Activated T-cell treated with anti-CD3 and anti-CD28 coated beads, Interleukin-2, amount 50 U/mL, for 72 hours (primary cell): ENCODE results near the gene PSMA3. TPM values are rescaled to one million over a fixed set of nuclear protein-coding genes. Genes with fewer than 3 reads are reported as not detected.

Experiments used
- ATAC-seq, 2 donors: fragments of 150-1000 bp; cut with Tn5 transposase; replicated peaks in 1 of 2; 2 replicates each; pipeline ENCODE4 v1.10.0; 2021; ENCODE audit warnings: moderate library complexity in 2 of 2, mild to moderate bottlenecking in 1 of 2
- DNase-seq, 2 donors: peaks; one replicate each; pipeline ENCODE4 v3.0.0; 2021 to 2022; ENCODE audit warnings: mixed read lengths in 1 of 2
- H3K27ac Mint-ChIP-seq: one replicate; pipeline ENCODE4 v1.8.0; 2022; ENCODE audit warnings: mild to moderate bottlenecking, moderate library complexity, mixed read lengths
- H3K27me3 Mint-ChIP-seq: one replicate; pipeline ENCODE4 v1.8.0; 2022; ENCODE audit warnings: low read depth, mixed read lengths
- H3K36me3 Mint-ChIP-seq, 2 donors: one replicate each; pipeline ENCODE4 v1.8.0; 2022; ENCODE audit warnings: mixed read lengths in 2 of 2, mild to moderate bottlenecking in 1 of 2; ENCODE audit not compliant: insufficient read depth in 2 of 2
- H3K4me1 Mint-ChIP-seq: one replicate; pipeline ENCODE4 v1.8.0; 2022; ENCODE audit warnings: low read depth, mixed read lengths
- H3K4me3 Mint-ChIP-seq, 2 donors: one replicate each; pipeline ENCODE4 v1.8.0; 2022; ENCODE audit warnings: mild to moderate bottlenecking in 2 of 2, mixed read lengths in 2 of 2, moderate library complexity in 2 of 2
- H3K9me3 Mint-ChIP-seq, 2 donors: one replicate each; pipeline ENCODE4 v1.8.0; 2022; ENCODE audit warnings: mixed read lengths in 2 of 2
- total RNA-seq, 2 donors: library from RNA; stranded (reverse); gene quantifications; one replicate each; pipeline ENCODE4 v1.2.3, GENCODE V29; 2022

The PSMA3 gene
- 100 to 1,000 TPM; 177 to 194 TPM for total RNA-seq

GRCh38 chr14:58244556-58245387 lies at the start of gene PSMA3:
Gene PSMA3 (plus strand): TSS chr14:58244843. CDS start chr14:58244921, 78 bp downstream.
- no peaks in the 10 kb centered on the region for H3K27me3 Mint-ChIP-seq
- H3K27ac Mint-ChIP-seq = peak within 1 kb of the TSS; percentile 99
- H3K36me3 Mint-ChIP-seq = peaks cover 8 to 9% of the 10 kb centered on the region in 2 donors
- H3K4me1 Mint-ChIP-seq = peaks cover 45% of the 10 kb centered on the region
- peak within 1 kb of the TSS; percentile 87 to 96 for H3K4me3 Mint-ChIP-seq
- H3K9me3 Mint-ChIP-seq = no peaks in the 10 kb centered on the region
- peak; percentile 97 to 98 for DNase-seq
- peak; percentile 93 to 94 for ATAC-seq

GRCh38 chr14:58196198-58196597 lies 48.4 kb upstream of the PSMA3 start:
- peaks cover 13% of the 10 kb centered on the region for H3K4me1 Mint-ChIP-seq
- no peaks in the 10 kb centered on the region for H3K9me3 Mint-ChIP-seq
- H3K27me3 Mint-ChIP-seq = no peaks in the 10 kb centered on the region
- no peak for DNase-seq
- no peak overlapping the region for H3K27ac Mint-ChIP-seq
- ATAC-seq = no peak
- H3K4me3 Mint-ChIP-seq = no peak overlapping the region
- peaks cover 0 to 2% of the 10 kb centered on the region in 2 donors for H3K36me3 Mint-ChIP-seq

- no peaks in the 10 kb centered on the region for H3K9me3 Mint-ChIP-seq
- peak overlapping the region; percentile 66 for H3K27ac Mint-ChIP-seq
- peaks cover 22% of the 10 kb centered on the region for H3K4me1 Mint-ChIP-seq
- peaks cover 0 to 2% of the 10 kb centered on the region in 2 donors for H3K36me3 Mint-ChIP-seq
- ATAC-seq = no peak
- H3K4me3 Mint-ChIP-seq = peak overlapping the region in 1 of 2 donors; percentile 70
- H3K27me3 Mint-ChIP-seq = no peaks in the 10 kb centered on the region
- DNase-seq = no peak
Observed at GRCh38 chr14:58198086-58198485, 46.6 kb upstream of the PSMA3 start.

DNA sequence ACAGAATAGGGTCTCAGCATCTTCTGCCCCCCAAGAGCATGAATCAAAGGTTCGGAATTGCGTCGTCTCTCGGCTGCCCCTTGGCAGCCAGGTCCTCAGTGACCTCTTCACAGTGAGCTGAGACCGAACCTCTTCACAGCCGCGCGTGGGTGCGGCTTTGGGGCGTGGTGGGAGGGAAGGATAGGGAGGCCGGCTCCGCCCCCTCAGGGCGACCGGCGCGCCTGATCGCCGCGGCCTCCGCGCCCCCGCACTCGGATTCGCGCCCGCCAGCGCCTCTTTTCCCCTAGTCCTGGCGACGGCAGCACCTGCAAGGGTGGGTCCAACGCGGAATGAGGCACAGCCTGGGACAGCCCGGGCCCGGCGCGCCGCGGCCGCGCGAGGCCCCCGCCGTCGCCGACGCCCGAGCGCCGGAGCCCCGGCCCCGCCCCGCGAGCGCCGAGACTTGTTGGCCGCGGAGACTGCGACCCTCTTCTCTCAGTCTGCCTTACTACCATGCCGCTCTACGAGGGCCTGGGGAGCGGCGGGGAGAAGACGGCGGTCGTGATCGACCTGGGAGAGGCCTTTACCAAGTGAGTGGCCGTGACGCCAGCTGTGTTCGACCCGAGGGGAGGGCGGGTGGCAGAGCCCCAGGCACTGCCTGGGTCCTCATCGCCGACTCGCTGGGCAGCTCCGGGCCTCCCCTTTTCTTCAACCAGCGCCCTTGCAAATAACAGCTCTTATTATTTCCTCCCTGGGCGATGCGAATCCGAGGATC lies 44.7 kb upstream of the PSMA3 start, which contains the start of gene ACTR10:
Gene ACTR10, plus strand, starts transcription at position 424 of the 754 bp plus-strand sequence. Its CDS starts 69 bp downstream, at position 493.
- H3K27ac Mint-ChIP-seq = peak within 1 kb of the TSS; percentile 98
- H3K36me3 Mint-ChIP-seq = peaks cover 2 to 3% of the 10 kb centered on the region in 2 donors
- no peaks in the 10 kb centered on the region for H3K27me3 Mint-ChIP-seq
- H3K4me3 Mint-ChIP-seq = peak within 1 kb of the TSS; percentile 92 to 99
- ATAC-seq (peak; percentile 95), DNase-seq (peak; percentile 93)
- H3K4me1 Mint-ChIP-seq = peaks cover 22% of the 10 kb centered on the region
- H3K9me3 Mint-ChIP-seq = no peaks in the 10 kb centered on the region

DNA sequence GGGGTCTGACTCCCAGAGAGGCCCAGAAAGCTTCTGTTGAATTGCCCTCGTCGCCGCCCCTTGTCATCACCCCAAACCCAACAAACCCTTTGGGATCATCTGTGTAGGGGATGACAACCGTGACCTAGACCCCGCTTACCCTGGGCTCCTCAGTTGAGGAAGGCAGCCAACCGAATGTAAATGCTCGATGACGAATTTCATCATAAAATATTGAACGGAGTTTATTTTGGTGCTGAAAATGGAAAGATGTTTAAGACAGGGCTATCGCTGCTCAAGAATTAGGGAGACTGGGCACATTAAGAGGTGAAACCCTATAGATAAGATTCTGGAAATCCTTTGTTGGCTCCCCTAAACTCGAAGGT lies 44.2 kb upstream of the PSMA3 start:
- peaks cover 22% of the 10 kb centered on the region for H3K4me1 Mint-ChIP-seq
- H3K27me3 Mint-ChIP-seq = no peaks in the 10 kb centered on the region
- peak overlapping the region; percentile 92 to 98 for H3K4me3 Mint-ChIP-seq
- H3K36me3 Mint-ChIP-seq = peaks cover 2 to 3% of the 10 kb centered on the region in 2 donors
- no peak for DNase-seq
- no peaks in the 10 kb centered on the region for H3K9me3 Mint-ChIP-seq
- H3K27ac Mint-ChIP-seq = peak overlapping the region; percentile 97
- ATAC-seq = peak; percentile 16 to 23

- Mint-ChIP-seq H3K27me3 (no peaks in the 10 kb centered on the region), H3K4me1 (peaks cover 22% of the 10 kb centered on the region), H3K9me3 (no peaks in the 10 kb centered on the region), H3K27ac (peak overlapping the region; percentile 97), H3K36me3 (peaks cover 2 to 3% of the 10 kb centered on the region in 2 donors), H3K4me3 (peak overlapping the region; percentile 92 to 98)
- no peak for DNase-seq
- no peak for ATAC-seq
Observed at GRCh38 chr14:58200846-58201245, 43.8 kb upstream of the PSMA3 start.

GRCh38 chr14:58213176-58213575 lies 31.5 kb upstream of the PSMA3 start:
- no peak overlapping the region for H3K4me3 Mint-ChIP-seq
- DNase-seq = no peak
- peaks cover 7% of the 10 kb centered on the region for H3K4me1 Mint-ChIP-seq
- H3K9me3 Mint-ChIP-seq = peaks cover 0 to 2% of the 10 kb centered on the region in 2 donors
- peaks cover 6 to 28% of the 10 kb centered on the region in 2 donors for H3K36me3 Mint-ChIP-seq
- no peak for ATAC-seq
- H3K27me3 Mint-ChIP-seq = no peaks in the 10 kb centered on the region
- no peak overlapping the region for H3K27ac Mint-ChIP-seq

DNA sequence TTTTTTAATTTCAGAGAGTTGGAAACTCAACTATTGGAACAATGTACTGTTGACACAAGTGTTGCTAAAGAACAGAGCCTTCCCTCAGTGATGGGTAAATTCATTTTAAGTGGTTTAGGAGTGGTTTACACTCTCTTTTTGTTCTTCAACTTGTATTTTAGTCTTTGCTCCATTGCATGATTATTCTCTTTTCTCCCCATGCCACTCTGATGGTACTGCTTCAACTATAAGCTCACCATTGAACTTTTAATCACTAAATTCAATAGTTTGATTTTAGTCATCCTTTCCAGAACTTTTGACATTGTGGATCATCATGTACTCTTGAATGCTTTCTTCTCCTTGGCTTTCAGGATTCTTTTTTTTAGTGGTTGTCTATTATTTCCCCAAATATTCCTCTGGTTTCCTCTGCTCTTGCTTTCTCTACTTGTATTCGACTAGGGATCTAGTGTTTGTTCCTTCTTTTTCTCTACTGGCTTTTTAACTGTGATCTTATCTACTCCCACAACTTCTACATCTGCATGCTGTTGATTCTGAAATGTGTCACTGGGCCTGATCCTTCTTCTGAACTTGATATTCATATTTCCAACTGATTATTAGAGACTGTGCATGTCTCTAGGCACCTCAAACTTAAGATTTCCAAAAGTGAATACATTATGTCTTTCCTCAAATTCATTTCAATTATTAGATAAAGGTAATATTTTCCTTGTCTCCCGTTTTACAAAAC lies 29.3 kb upstream of the PSMA3 start:
- Mint-ChIP-seq H3K4me1 (peaks cover 7% of the 10 kb centered on the region), H3K27ac (peak overlapping the region; percentile 17), H3K9me3 (peaks cover 0 to 2% of the 10 kb centered on the region in 2 donors), H3K36me3 (peaks cover 6 to 25% of the 10 kb centered on the region in 2 donors), H3K27me3 (no peaks in the 10 kb centered on the region), H3K4me3 (no peak overlapping the region)
- peak; percentile 27 to 61 for ATAC-seq
- DNase-seq = no peak

DNA sequence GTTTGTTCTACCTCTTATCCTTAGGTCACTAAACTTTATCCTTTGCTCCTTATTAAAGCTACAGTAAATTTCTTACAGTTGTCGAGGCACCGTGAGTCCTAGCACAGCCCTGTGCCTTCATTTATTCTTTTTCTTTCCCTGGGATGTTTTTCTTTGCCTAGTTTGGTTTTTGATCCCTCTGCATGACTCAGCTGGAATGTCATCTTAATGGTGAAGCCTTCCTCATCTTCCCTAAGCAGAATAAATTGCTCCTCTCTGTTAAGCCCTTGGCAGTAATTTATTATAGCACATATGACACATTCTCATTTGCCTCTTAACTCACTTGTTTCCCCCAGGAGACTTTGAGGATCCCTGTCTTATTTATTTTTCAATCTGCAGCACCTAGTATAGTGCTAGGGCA lies 28.1 kb upstream of the PSMA3 start:
- H3K27me3 Mint-ChIP-seq = no peaks in the 10 kb centered on the region
- no peak for DNase-seq
- no peak overlapping the region for H3K27ac Mint-ChIP-seq
- no peak overlapping the region for H3K4me3 Mint-ChIP-seq
- ATAC-seq = no peak
- H3K9me3 Mint-ChIP-seq = peaks cover 0 to 2% of the 10 kb centered on the region in 2 donors
- peaks cover 7% of the 10 kb centered on the region for H3K4me1 Mint-ChIP-seq
- H3K36me3 Mint-ChIP-seq = peaks cover 6 to 23% of the 10 kb centered on the region in 2 donors

DNA sequence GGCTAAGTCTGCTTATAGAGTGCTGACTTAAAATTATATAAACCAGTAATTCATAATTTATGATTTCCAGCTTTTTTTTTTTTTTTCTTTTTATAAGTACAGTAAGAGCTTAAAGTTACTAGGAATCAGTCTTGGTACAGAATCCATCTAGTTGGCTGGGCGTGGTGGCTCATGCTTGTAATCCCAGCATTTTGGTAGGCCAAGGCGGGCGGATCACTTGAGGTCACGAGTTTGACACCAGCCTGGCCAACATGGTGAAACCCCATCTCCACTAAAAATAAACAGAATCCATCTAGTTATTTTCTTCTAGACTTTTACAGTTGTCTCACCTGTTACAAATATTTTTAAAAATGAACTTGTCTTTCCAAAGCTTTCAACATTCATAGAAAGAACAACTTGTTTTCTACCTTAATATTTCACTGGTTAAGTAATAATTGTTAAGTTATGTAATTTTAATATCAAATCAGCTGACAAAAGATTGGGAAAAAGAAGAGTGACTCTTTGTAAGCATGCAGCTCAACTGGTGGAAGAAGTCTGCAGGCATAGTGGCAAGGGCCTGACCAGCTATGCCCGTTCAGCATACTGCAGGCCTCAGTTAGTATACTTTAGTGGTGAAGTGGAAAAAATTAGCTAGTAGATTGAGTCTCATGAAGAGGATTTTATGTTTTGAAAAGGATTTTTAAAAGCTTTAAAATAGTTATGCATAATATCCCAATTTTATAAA lies 17.4 kb upstream of the PSMA3 start:
- Mint-ChIP-seq H3K27me3 (no peaks in the 10 kb centered on the region), H3K4me1 (no peaks in the 10 kb centered on the region), H3K36me3 (peaks cover 2 to 7% of the 10 kb centered on the region in 2 donors), H3K9me3 (no peaks in the 10 kb centered on the region), H3K27ac (no peak overlapping the region), H3K4me3 (no peak overlapping the region)
- ATAC-seq = no peak
- no peak for DNase-seq

DNA sequence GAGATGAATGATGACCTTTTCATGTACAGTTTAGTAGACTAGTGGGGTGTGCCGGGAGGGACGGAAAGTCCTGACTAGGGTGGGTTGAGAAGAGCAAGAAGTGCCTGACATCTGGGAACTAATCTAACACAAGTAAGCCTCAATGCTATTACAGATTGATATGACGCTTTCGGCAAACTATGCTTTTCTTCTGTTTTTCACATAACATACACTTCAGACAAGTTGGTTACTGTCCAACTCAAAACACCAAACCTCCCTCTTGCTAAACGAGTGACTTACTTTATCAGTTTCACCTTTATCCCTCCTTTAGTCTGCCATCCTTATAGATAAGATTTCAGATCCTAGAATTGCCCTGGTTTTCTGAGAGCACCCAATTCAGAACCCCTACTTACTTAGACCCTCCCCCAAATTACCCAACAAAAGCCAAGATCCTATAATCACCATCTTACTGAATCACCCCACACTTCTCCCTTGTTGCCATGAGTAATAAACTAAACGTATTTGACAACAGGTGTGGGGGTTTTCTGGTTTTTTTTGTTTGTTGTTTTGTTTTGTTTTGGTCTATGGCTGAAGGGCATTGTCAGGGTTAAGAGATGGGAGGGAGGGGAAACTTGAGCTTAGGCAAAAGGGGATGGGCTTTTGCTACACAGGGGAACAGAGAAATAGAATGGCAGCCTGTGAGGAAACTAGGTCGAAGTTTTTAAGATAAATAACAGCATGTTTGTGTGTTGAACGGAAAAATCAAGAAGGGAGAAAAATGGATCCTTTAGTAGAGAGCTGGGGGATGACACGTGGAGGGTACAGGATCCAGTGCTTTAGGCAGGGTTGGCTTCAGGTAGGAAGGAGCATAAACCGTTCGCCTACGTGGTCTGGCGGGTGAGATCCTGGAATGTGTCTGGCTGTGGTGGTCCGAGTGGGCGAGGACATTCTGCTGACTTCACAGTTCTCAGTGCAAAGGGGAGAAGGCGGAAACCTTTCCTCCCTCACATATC lies 6.1 kb upstream of the PSMA3 start:
- DNase-seq (peak in 1 of 2 donors; percentile 25), ATAC-seq (peak; percentile 35 to 38)
- H3K27me3 Mint-ChIP-seq = no peaks in the 10 kb centered on the region
- H3K27ac Mint-ChIP-seq = no peak overlapping the region
- no peaks in the 10 kb centered on the region for H3K9me3 Mint-ChIP-seq
- H3K4me1 Mint-ChIP-seq = peaks cover 12% of the 10 kb centered on the region
- H3K36me3 Mint-ChIP-seq = peaks cover 0 to 1% of the 10 kb centered on the region in 2 donors
- H3K4me3 Mint-ChIP-seq = no peak overlapping the region
